ENCODE results near the gene ABCB1.
"Not testable (repeated sequence)": the region's sequence is repeated elsewhere in the genome, so short reads cannot be mapped to it uniquely, and the experiment has no call there.

The ABCB1 gene

DNA sequence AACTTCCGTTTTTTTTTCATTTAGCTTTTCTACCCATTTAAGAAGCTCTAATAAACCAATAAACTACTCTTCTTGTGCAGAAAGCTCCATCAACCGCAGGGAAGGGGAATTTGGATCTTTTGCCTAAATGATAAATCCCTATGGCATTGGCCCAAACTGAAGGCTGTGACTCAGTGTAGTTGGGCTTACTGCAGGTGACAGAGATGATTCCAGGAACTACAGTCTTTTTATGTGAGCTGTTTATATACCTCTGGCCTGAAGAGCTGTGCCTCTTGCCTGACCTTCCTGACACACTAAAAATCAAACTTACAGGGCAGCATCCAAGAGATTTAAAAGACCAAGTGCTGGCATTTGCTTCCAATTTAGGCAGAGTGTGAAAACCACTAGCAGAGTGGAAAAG, 25.2 kb downstream of the ABCB1 start:
- DNase-seq (ENCODE audit: low read depth in 2 of 2): no peak

DNA sequence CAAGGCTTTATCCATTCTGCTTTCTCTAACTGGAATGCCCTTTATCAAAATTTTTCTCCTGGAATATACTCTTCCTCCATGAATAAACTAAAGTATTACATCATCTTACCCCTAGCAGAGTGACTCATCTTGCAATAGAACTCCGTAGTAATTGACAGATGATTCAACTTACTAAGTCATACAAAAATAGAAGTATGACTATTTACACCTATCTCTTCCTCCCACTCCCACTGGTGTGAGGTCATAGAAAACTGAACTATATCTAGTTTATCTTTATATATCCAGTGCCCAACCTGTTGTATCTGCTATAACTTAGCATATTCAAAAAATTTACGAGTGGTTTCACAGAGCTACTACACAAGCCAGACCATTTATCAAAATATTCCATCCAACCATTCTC, 26.1 kb downstream of the ABCB1 start:
- no peak for DNase-seq (ENCODE audit: low read depth in 2 of 2)

GRCh38 chr7:87572513-87572912, 28.2 kb downstream of the ABCB1 start:
- DNase-seq (ENCODE audit: low read depth in 2 of 2): not testable (repeated sequence)

DNA sequence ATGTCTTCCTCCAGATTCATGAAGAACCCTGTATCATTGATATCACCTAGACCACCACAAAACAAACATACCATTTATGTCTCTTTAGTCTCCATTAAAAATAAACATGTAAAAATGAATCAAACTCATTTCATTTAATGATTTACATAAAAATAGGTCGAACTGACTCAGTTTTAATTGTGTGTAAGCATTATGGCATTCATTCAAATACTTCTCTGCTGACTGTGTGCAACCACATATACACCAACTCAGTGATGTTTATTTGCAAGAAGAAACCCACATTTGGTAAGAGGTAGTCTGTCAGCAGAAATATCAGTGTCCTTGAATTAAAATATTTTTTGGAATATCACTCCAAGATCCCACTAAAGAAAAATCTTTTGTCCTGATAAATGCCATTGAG, 30.5 kb downstream of the ABCB1 start:
- no peak for DNase-seq (ENCODE audit: low read depth in 2 of 2)

DNA sequence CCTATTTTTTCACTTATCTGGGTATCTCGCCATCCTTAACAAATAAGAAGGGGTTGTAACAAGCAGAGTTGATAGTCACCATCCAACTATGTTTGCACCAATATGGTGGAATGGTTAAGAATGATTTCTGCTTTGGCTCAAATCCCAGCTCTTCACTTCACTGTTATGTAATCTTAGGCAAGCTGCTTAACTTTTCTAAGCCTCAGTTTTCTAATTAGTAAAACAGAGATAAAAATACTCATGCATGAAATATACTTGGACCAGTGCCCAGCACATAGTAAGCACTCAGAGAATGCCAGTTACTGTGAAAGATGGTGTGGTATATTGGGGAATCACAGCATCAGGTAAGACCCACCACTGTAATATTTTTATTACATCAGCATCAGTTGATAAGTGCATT, 33.6 kb downstream of the ABCB1 start:
- DNase-seq (ENCODE audit: low read depth in 2 of 2): no peak

DNA sequence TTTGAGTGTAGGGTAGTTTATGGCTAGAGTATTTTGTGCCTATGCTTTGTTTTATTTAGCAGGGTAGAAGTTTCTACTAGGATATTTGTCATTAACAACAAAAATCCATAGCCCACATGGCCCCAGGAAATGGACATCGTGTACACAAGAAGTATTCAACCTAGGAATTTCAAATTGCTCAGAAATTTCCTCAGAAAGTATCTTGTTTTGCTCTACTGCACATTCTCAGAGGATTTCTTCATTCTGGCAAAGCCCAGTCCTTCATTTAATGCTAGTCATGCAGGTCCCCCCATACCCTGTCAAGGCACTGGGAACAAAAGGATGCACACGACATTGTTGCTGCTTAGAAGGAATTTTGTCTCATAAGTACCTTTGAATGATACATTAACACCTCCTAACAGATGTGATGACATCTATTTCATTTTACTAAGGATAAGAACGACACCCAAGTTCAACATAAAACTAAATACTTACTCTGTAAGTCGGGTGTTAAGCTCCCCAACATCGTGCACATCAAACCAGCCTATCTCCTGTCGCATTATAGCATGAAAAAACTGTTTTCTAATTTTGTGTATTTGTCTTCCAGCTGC, 34.3 kb downstream of the ABCB1 start:
- DNase-seq (ENCODE audit: low read depth in 2 of 2): no peak

- no peak for DNase-seq (ENCODE audit: low read depth in 2 of 2)
Observed at GRCh38 chr7:87565877-87566276, 34.8 kb downstream of the ABCB1 start.

GRCh38 chr7:87564296-87564963, 36.3 kb downstream of the ABCB1 start:
- no peak for DNase-seq (ENCODE audit: low read depth in 2 of 2)

GRCh38 chr7:87561702-87562101, 39.0 kb downstream of the ABCB1 start:
- DNase-seq (ENCODE audit: low read depth in 2 of 2): no peak

DNA sequence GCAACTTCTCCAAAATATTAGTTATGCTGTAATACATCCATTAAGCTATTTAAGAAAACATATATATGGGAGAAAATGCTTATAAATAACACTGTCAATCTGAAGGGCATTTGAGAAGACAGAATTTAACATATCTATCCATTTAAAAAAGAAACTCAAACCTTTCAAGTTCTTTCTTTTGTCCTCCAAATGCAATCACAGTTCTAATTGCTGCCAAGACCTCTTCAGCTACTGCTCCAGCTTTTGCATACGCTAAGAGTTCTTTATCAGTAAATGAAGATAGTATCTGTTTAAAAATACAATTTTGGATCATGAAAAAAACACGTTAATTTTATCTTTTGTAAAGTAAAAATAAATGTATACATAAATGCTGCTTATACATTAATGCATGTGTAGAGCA, 39.6 kb downstream of the ABCB1 start:
- DNase-seq (ENCODE audit: low read depth in 2 of 2): no peak

DNA sequence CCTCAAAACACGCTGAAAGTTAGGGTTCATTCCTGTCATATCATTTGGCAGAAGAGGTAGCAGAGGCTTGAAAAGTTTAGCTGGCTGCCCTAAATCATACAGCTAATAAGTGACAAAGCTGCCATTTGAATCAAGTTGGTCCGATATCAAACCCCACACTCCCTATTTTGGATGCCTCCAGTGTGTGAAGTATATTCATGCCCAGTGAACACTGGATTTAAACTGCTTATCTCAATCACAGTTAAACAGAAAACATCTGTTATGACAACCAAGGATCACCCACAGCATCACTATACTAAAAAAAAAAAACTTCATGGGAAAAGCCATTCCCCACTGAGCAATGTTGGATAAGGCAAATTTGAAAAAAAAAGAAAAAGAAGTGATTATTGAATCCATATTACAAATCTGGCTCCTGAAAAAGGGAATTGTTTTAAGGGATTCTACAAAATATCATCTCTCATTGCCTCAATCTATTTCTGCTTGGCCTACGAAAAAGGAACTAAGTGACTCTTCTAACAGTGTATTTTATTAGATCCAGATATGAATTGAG, 48.3 kb downstream of the ABCB1 start:
- DNase-seq (ENCODE audit: low read depth in 2 of 2): no peak

DNA sequence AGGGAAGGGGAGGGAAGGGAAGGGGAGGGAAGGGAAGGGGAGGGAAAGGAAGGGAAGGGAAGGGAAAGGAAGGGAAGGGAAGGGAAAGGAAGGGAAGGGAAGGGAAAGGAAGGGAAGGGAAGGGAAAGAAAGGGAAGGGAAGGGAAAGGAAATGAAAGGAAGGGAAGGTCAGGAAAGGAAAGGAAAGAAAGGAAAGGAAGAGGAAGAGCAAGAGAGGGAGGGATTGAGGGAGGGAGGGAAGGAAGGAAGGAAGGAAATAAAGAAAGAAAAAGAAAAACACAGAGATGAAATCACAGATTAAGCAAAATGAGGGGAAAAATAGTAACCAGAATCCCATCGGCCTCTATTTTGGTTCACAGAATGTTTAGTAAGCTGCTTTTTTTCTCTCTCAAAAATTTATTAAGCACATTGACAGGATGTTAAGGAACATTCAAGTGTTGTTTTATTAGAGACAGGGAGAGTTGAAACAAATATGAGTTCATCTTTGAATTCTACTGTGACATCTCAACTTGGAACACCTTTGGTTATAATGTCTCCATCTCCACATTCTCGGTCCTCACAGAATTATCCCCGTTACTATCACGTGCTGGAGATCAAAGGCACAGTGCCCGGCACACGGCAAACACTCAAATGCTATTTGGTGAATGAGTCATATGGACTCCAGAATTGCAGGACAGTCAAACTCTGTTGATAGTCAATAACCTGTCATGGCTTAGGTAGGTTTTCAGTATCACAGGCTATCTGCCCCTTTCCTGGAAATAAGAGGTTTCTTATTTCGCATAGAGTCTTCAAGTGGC, 52.4 kb downstream of the ABCB1 start:
- DNase-seq (ENCODE audit: low read depth in 2 of 2): no peak

GRCh38 chr7:87545760-87546159, 54.9 kb downstream of the ABCB1 start:
- DNase-seq (ENCODE audit: low read depth in 2 of 2): no peak

GRCh38 chr7:87543623-87544022, 57.1 kb downstream of the ABCB1 start:
- DNase-seq (ENCODE audit: low read depth in 2 of 2): no peak

DNA sequence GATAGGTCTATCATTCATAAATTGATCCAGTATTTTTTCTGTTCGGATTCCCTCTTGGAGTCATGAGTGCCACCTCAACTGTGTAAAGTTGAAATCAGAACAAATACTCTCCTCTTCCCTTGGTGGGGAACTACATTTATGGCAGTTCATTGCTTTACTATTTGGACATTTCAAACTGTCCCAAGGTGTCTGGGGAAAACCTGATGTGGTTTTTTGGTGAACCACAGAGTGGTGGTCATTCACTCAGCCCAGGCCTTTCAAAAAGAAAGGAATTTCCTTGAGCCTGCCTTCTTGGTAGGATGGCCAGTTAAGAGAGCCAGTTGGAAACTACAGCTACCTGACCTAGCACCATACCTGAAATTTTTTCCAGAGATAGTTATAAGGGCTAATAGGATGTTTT, 59.0 kb downstream of the ABCB1 start:
- no peak for DNase-seq (ENCODE audit: low read depth in 2 of 2)

GRCh38 chr7:87538052-87538451, 62.6 kb downstream of the ABCB1 start:
- DNase-seq (ENCODE audit: low read depth in 2 of 2): no peak

DNA sequence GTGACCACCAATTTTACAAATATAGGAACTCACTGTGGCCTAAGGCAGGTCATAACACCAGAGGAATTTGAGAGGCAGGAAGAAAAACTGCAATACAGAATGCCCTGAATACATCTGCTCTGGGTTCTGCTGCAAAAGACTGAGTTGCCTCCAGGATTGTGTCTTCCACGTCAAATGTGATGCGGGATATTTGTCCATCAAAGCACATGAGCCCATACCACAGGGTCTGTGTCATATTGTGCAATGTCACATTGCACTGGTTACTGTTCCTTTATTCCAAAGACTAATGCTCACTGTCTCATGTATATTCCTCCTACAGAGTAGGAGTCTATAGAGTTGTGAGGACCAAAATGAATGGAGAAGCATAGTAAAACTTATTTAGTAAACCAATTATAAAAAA, 66.6 kb downstream of the ABCB1 start:
- no peak for DNase-seq (ENCODE audit: low read depth in 2 of 2)

- DNase-seq (ENCODE audit: low read depth in 2 of 2): no peak
Observed at GRCh38 chr7:87530126-87530525, 70.6 kb downstream of the ABCB1 start.

GRCh38 chr7:87528730-87529129, 72.0 kb downstream of the ABCB1 start:
- DNase-seq (ENCODE audit: low read depth in 2 of 2): no peak

DNA sequence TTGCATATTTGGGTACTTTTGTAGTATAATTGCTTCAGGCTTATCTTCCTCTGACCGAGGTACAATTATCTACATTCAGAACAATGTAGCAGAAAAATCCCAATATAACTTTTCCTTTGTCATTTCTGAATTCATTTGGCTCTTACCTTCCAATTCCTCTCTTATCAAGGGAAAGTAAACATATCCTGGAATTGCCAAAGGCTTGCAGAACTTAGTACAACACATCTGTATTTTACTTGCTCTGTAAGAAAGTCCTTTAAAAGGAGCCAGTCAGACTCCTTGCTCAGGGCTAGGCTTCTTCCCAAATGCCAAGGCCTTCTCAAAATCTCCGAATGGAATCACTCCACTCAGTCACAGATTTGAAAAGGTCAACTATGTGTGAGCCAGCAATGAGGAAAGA, 81.9 kb downstream of the ABCB1 start:
- DNase-seq (ENCODE audit: low read depth in 2 of 2): no peak

- no peak for DNase-seq (ENCODE audit: low read depth in 2 of 2)
Observed at GRCh38 chr7:87517891-87518290, 82.8 kb downstream of the ABCB1 start.

DNA sequence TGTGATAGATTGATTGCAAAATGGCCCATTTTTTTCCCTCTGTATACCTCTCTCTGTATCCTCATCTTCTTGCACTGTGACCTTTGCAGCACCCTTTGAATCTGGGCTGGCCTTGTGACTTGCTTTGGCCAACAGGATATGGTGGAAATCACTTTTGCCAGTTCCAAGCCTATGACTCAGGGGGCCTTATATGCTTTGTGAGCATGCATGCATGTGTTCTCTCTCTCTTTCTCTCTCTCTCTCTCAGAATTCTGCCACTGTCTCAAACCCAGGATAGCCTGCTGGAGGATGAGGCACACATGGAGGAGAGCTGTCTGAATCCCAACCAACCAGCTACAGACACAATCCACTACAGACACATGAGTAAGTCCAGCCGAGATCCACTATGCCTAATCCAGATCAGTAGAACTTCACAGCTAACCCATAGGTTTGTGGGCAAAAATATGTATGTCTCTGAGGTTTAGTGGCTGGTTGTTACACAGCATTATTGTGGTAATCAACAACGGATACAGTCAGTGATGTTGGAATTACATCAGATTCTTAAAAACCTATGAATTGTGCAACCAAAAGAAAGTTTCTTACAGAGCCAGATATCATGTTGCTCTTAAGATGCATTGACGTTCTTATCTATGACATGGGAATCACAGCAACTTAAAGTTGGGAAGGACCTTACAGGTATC, 83.4 kb downstream of the ABCB1 start:
- DNase-seq (ENCODE audit: low read depth in 2 of 2): no peak
